GM19324 (cell line): ENCODE measurements around the gene CD4.

Source experiments
- ATAC-seq: cut with Tn5 transposase; IDR thresholded peaks from one replicate; pipeline ENCODE4 v1.9.1; 2021; ENCODE audit warnings: mild to moderate bottlenecking, moderate library complexity; ENCODE audit not compliant: unreplicated experiment, low FRiP score

The CD4 gene

GRCh38 chr12:6777386-6777785 is 11.9 kb upstream of the CD4 start:
- no peak for ATAC-seq

DNA sequence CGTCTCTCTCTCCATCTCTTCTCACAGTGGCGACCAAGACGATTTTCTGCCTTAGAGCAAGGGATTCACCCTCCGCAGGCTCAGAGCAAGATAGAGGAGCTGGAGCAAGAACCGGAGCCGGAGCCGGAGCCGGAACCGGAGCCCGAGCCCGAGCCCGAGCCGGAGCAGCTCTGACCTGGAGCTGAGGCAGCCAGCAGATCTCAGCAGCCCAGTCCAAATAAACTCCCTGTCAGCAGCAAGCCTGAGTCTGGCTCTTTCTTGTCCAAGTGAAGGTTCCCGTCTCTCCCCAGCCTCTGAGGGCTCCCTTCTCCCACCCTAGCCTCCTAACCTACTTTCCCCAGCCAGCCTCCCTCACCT is 11.1 kb upstream of the CD4 start:
- ATAC-seq, result no peak

- peak; percentile 63 for ATAC-seq
Measured at GRCh38 chr12:6778574-6779550, 10.5 kb upstream of the CD4 start.

DNA sequence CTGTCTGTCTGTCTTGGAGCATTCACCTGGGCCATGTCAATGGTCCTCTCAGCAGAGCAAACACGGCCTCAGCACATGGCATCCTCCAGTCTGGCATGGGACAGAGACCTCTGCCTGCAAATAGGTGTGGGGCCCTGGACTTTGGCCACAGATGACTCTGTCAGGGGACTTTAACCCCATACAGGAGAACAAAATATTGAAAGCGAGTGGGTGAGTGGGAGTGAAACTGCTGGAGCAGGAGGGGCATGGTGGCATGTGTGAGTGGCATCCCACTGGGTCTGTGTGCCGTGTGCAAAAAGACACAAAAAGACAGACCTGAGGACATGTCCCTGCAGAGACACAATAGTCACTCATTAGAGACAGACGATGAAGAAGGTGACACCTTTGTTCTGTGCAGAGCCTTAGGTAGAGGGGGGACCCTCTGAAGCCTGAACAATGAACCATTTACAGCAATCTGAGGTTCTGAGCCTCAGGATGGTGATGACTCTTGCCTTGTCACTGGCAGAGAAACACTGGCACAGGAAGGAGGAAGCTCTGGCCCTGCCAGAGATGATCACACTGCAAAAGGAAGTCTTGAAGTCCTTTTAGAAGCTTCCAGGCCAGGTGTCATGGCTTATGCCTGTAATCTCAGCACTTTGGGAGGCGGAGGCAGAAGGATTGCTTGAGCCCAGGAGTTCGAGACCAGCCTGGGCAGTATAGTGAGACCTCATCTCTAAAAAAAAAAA is 9.5 kb upstream of the CD4 start:
- no peak for ATAC-seq

DNA sequence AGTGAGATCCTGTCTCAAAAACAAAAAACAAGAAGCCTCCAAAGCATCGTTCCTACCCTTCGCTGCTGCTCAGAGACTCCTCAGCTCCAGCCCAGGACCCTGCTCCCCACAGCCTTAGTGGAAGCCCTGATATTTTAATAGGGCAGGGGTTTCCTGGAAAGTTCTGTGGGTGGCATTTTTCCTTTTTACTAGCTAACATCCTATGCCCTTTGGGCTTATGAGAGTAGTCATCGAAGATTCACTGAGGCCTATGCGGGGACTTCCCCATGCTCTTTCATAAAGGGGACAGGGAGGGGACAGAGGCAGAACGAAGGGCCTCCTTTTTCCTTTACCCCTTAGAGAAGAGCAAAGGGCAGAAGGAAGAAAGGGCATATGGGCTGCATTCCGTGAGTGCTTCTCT is 8.8 kb upstream of the CD4 start:
- no peak for ATAC-seq

GRCh38 chr12:6782119-6782518 is 7.2 kb upstream of the CD4 start:
- ATAC-seq, result no peak

- no peak for ATAC-seq
Measured at GRCh38 chr12:6782850-6783566, 6.3 kb upstream of the CD4 start.

- ATAC-seq, result no peak
Measured at GRCh38 chr12:6783828-6784227, 5.5 kb upstream of the CD4 start.

DNA sequence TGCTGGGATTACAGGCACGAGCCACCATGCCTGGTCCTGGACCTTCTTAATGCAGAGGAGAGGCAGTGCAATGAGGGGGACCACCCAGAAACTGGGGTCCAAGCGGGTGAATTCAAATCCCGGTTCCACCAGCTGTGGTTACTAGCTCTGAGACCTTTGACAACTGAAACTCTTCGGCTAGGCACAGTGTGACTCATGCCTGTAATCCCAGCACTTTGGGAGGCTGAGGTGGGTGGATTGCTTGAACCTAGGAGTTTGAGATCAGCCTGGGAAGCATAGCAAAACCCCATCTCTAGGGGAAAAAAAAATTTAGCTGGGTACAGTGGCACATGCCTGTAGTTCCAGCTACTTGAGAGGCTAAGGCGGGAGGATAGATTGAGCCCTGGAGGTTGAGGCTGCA is 5.0 kb upstream of the CD4 start:
- no peak for ATAC-seq

GRCh38 chr12:6784761-6785160 is 4.6 kb upstream of the CD4 start:
- ATAC-seq, result no peak

DNA sequence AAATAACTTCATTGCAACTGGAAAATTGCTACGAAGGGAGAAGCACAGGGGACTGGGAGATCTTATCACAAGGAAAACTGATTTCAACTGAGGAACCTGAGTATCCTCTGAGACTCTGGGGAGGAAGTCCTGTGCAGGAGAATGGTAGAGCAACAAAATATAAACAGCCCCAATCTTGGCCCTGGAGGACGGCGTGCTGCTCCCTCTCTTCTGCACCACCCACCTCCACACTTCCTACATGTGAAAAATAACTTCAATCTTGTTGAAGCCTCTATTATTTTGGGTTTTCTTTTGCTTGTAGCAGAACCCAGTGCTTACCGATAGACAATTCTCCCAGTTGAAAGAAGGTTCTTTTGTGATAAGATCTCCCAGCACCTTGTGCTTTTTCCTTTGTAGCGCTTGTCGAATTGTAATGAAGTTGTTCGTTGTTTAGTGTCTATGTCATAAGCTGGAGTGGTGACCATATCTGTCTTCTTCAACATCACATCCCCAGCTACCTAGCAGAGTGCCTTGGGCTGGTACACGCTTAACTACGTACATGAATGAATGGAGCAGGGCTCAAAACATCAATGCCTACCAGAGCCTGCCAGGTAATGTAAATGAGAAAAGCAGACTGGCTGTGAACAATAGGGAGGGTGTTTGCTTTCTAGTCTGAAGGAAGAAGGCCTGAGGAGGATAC is 2.8 kb upstream of the CD4 start:
- no peak for ATAC-seq

- no peak for ATAC-seq
Measured at GRCh38 chr12:6787309-6787708, 2.0 kb upstream of the CD4 start.

DNA sequence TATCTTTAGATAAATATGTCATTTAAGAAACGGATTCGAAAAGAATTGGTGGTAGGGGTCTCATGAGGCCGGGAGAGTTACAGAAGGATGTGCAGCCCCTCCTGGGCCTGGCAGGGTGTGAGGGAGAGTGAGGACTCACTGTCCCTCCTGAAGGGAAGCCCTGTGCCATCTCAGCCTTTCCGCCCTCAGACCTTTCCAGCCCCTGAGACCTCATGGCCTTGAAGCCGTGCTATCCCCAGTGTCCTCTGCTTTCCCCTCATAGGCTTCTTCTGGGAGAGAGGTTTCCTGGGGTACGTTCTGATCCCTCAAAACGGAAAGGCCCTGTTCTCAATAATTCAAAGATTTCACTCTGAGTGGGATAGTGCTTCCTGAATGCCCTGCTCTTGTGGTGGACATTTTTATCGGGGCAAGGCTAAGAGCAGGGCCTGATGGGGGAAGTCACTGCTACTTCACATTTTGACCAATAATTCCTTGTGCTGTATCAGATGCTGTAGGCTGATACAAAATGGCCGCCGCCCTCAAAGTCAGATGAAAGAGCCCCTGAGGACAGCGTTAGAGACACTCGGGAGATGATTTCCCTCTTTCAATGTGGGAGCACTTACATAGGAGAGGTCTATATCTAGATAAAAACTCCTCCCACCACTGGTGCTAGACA is 1.3 kb downstream of the CD4 start:
- ATAC-seq, result no peak

- no peak for ATAC-seq
Measured at GRCh38 chr12:6791931-6792520, 2.7 kb downstream of the CD4 start.

GRCh38 chr12:6792522-6793201 is 3.3 kb downstream of the CD4 start:
- ATAC-seq, result no peak

DNA sequence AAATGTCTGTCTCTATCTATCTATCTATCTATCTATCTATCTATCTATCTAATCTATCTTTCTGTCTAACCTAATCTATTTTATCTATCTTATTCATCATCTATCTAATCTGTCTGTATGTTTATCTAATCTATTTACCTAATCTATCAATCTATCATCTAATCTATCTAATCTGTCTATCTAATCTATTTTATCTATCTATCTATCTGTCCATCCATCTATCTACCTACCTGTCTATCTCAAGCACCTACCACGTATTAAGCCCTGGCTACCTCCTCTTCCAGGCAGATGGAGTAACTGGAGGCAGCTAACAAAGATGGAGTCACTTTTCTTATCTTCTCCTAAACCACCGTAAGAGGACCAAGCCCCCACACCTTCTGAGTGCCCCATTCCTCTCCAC is 5.8 kb downstream of the CD4 start:
- ATAC-seq, result no peak

- no peak for ATAC-seq
Measured at GRCh38 chr12:6796576-6796975, 7.2 kb downstream of the CD4 start.

DNA sequence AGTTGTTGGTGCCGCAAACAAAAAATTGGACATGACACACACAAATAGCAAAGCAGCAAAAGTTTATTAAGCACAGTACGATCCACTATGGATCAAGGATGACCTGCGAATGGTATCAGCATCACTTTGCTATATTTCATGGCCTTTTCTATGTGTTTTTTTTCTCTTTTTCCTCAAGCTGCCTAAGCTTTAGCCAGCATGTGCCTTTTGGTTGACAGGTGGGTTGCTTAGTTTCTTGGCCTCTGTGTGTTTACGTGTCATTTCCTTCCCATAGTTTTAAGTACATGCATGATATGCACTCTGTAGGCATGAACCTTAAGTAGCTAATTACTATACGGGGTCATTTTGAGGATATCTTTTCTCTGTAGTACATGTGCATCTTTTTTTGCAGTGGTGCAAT is 9.8 kb downstream of the CD4 start:
- no peak for ATAC-seq

- no peak for ATAC-seq
Measured at GRCh38 chr12:6807170-6807569, 17.8 kb downstream of the CD4 start.
